Smooth muscle cell (in vitro differentiated cells): Measurements from ENCODE around the gene HESX1. TPM values are rescaled to one million over a fixed set of nuclear protein-coding genes. Genes with fewer than 3 reads are reported as not detected.

ENCODE experiments used
- DNase-seq: peaks from one replicate; lab custom pipeline; 2025; ENCODE audit not compliant: unreplicated experiment; lab: John Stamatoyannopoulos, UW
- H2AFZ ChIP-seq: fragments of 200-600 bp; sonication (generic); 2 replicates; pipeline ENCODE4 v1.6.0; 2016; ENCODE audit warnings: antibody characterized with exemption, low read depth, mild to moderate bottlenecking
- H3F3A ChIP-seq: fragments of 200-600 bp; sonication (generic); 2 replicates; pipeline ENCODE4 v1.6.0; 2017; ENCODE audit warnings: antibody characterized with exemption, low read depth
- H3K27ac ChIP-seq: fragments of 200-600 bp; sonication (generic); 2 replicates; pipeline ENCODE4 v1.5.1; 2016; ENCODE audit warnings: low read depth, mild to moderate bottlenecking
- H3K27me3 ChIP-seq: fragments of 200-600 bp; sonication (generic); 2 replicates; pipeline ENCODE4 v1.6.1; 2016; ENCODE audit warnings: low read depth, mild to moderate bottlenecking
- H3K36me3 ChIP-seq: fragments of 200-600 bp; sonication (generic); 2 replicates; pipeline ENCODE4 v1.5.1; 2016; ENCODE audit warnings: low read depth
- H3K4me1 ChIP-seq: fragments of 200-600 bp; sonication (generic); 2 replicates; pipeline ENCODE4 v1.5.1; 2016; ENCODE audit warnings: low read depth
- H3K4me2 ChIP-seq: fragments of 200-600 bp; sonication (generic); 2 replicates; pipeline ENCODE4 v1.6.0; 2016; ENCODE audit warnings: mild to moderate bottlenecking
- H3K4me3 ChIP-seq: fragments of 200-600 bp; sonication (generic); 2 replicates; pipeline ENCODE4 v1.5.1; 2016; ENCODE audit warnings: mild to moderate bottlenecking
- H3K79me2 ChIP-seq: fragments of 200-600 bp; sonication (generic); 2 replicates; pipeline ENCODE4 v1.6.0; 2016; ENCODE audit warnings: low read depth, mild to moderate bottlenecking
- H3K9ac ChIP-seq: fragments of 200-600 bp; sonication (generic); 2 replicates; pipeline ENCODE4 v1.6.0; 2016; ENCODE audit warnings: low read depth
- H3K9me3 ChIP-seq: fragments of 200-600 bp; sonication (generic); replicated peaks from 2 replicates; pipeline ENCODE4 v1.5.1; 2016; ENCODE audit warnings: low read depth
- H4K20me1 ChIP-seq: fragments of 200-600 bp; sonication (generic); 2 replicates; pipeline ENCODE4 v1.6.0; 2016; ENCODE audit warnings: low read depth
- WGBS: methylation state at CpG from one replicate; pipeline ENCODE4 v1.1.7; 2016; ENCODE audit warnings: low lambda C conversion rate; 5-methylcytosine and 5-hydroxymethylcytosine counted together
- polyA plus RNA-seq: library from polyadenylated mRNA; unstranded; fragments of >200 nt; fragmentation: Nextera tagmentation; extraction: Ambion mirVana; gene quantifications from 2 replicates; pipeline ENCODE4 v1.2.1, GENCODE V29; 2016
- total RNA-seq: library from RNA; depleted of rRNA; stranded (reverse); fragments of >200 nt; gene quantifications from 2 replicates; pipeline ENCODE4 v1.2.3, GENCODE V29; 2014
- TF ChIP-seq, protein P1 (sequence below): fragments of 200-600 bp; sonication (generic); IDR thresholded peaks from 2 replicates; pipeline ENCODE4 v1.5.1; 2017; ENCODE audit warnings: borderline replicate concordance, mild to moderate bottlenecking, antibody characterized with exemption; ENCODE audit not compliant: insufficient read depth, poor library complexity, severe bottlenecking

The HESX1 gene
- total and polyA plus RNA-seq, 2 experiments from 2014 or later, result 2.1 TPM; not detected in 1

- Histone ChIP-seq H3K79me2 (no peaks in the 10 kb centered on the region), H2AFZ (no peak overlapping the region), H3K4me3 (no peak overlapping the region), H3K4me2 (no peak overlapping the region), H3K27me3 (no peaks in the 10 kb centered on the region), H3F3A (peaks cover 10% of the 10 kb centered on the region), H3K36me3 (no peaks in the 10 kb centered on the region), H3K4me1 (peaks cover 15% of the 10 kb centered on the region), H3K27ac (no peak overlapping the region), H3K9ac (no peak overlapping the region), H4K20me1 (no peaks in the 10 kb centered on the region), H3K9me3 (no peaks in the 10 kb centered on the region)
- TF ChIP-seq, protein P1, sequence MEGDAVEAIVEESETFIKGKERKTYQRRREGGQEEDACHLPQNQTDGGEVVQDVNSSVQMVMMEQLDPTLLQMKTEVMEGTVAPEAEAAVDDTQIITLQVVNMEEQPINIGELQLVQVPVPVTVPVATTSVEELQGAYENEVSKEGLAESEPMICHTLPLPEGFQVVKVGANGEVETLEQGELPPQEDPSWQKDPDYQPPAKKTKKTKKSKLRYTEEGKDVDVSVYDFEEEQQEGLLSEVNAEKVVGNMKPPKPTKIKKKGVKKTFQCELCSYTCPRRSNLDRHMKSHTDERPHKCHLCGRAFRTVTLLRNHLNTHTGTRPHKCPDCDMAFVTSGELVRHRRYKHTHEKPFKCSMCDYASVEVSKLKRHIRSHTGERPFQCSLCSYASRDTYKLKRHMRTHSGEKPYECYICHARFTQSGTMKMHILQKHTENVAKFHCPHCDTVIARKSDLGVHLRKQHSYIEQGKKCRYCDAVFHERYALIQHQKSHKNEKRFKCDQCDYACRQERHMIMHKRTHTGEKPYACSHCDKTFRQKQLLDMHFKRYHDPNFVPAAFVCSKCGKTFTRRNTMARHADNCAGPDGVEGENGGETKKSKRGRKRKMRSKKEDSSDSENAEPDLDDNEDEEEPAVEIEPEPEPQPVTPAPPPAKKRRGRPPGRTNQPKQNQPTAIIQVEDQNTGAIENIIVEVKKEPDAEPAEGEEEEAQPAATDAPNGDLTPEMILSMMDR, result peak; percentile 30
- DNase-seq, result no peak
- WGBS, result 51% methylated on average over 2 of the region's 2 CpGs
These were observed 22.1 kb upstream of the HESX1 start for GRCh38 chr3:57221883-57222282.

DNA sequence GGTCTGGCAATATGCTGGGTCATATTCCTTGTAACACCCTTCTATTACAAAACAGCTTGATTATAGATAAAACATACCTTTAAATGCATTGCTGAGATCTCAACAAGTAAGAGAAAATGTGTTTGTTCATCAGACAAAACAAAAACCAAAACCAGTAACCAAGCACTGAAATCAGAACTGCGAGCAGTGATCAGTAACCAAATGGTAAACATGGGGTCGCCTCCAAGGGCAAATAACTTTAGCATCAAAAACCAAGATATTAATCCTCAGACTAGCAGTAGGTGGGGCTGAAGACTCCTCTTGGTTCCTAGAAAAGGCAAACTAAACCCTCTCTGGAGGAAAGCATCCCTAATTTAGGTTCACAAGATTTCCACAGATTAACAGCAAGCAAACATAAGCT is 6.6 kb upstream of the HESX1 start:
- Histone ChIP-seq H3K9me3 (no peaks in the 10 kb centered on the region), H4K20me1 (no peaks in the 10 kb centered on the region), H3K4me1 (no peaks in the 10 kb centered on the region), H3K9ac (no peak overlapping the region), H2AFZ (no peak overlapping the region), H3K4me3 (no peak overlapping the region), H3K27me3 (no peaks in the 10 kb centered on the region), H3K27ac (no peak overlapping the region), H3K4me2 (no peak overlapping the region), H3F3A (no peaks in the 10 kb centered on the region), H3K79me2 (no peaks in the 10 kb centered on the region), H3K36me3 (no peaks in the 10 kb centered on the region)
- DNase-seq, result no peak
- TF ChIP-seq, protein P1, result no peak
- 91% methylated on average over 2 of the region's 2 CpGs for WGBS

DNA sequence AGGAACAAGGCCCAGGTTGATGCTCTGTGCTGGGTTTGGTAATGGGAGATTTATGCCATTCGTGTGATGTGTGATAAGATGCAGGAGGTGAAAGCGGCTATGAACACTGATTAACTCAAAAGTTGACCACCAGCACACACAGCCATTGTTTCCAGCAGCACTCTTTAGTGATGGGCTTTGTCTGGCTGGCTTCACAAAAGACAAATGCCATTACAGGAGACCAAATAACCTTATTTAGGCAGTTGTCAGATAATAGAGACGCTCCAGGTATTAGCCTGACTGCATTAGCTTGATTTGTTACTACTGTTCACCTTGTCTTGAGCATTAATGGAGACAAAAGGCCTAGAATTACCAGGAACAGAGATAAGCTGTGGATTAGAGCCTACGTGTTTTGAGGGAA is 5.1 kb downstream of the HESX1 start:
- H3K79me2 ChIP-seq, result no peaks in the 10 kb centered on the region
- no peak overlapping the region for H3K9ac ChIP-seq
- no peak overlapping the region for H3K4me3 ChIP-seq
- DNase-seq, result no peak
- WGBS, result 72% methylated on average over 4 of the region's 4 CpGs
- H2AFZ ChIP-seq, result no peak overlapping the region
- H3F3A ChIP-seq, result peaks cover 4% of the 10 kb centered on the region
- H3K9me3 ChIP-seq, result no peaks in the 10 kb centered on the region
- TF ChIP-seq, protein P1, result no peak
- H3K4me2 ChIP-seq, result no peak overlapping the region
- H3K36me3 ChIP-seq, result no peaks in the 10 kb centered on the region
- H3K27ac ChIP-seq, result no peak overlapping the region
- H3K27me3 ChIP-seq, result no peaks in the 10 kb centered on the region
- H4K20me1 ChIP-seq, result no peaks in the 10 kb centered on the region
- H3K4me1 ChIP-seq, result peaks cover 27% of the 10 kb centered on the region

DNA sequence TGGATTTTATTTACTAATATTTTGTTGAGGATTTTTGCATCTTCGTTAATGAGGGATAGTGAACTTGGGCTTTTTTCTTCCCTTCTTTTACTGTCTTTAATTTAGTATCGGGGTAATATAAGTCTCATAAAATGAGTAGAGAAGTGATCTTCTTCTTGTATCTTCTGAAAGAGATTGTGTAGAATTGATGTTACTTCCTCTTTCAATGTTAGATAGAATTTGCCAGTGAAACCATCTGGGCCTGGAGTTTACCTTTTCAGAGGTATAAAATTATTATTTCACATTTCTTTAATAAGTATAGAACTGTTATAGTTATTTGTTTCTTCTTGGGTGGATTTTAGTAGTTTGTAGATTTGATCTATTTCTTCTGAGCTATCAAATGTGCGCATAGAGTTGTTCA is 7.8 kb downstream of the HESX1 start:
- TF ChIP-seq, protein P1, result no peak
- 96% methylated on average over 3 of the region's 3 CpGs for WGBS
- Histone ChIP-seq H3F3A (peaks cover 4% of the 10 kb centered on the region), H3K9me3 (no peaks in the 10 kb centered on the region), H3K27me3 (no peaks in the 10 kb centered on the region), H3K4me3 (no peak overlapping the region), H3K9ac (no peak overlapping the region), H2AFZ (no peak overlapping the region), H4K20me1 (no peaks in the 10 kb centered on the region), H3K4me2 (no peak overlapping the region), H3K27ac (no peak overlapping the region), H3K79me2 (no peaks in the 10 kb centered on the region), H3K4me1 (peaks cover 19% of the 10 kb centered on the region), H3K36me3 (no peaks in the 10 kb centered on the region)
- no peak for DNase-seq
